ENCODE results near the gene CXCL12. TPM values are rescaled to one million over a fixed set of nuclear protein-coding genes. Genes with fewer than 3 reads are reported as not detected.

Gene CXCL12
- total and polyA plus RNA-seq, 4 donors, result 23.7 to 91.4 (median 51.8) TPM

DNA sequence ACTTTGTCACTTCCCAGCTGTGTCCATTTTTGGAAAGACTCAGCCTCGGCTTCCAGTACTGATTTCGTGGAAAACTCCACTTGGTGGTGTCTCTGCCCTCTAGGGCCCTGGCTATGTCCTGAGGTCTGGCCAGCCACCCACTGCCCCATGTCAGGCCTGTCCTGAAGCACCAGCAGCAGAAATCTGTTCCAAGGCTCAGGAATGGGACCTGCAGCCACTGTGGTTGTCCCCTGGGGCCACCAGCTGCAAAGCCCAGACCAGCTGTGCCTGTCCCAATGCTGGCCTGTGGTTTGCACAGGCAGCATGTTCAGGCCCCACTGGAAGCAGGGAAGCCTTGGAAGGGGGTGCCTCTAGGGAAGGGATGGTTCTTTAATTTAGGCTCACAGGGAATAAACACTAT lies 21.2 kb downstream of the CXCL12 start:
- no peak overlapping the region for H3K4me3 ChIP-seq
- DNase-seq, result no peak
- no peak overlapping the region for H3K9ac ChIP-seq (ENCODE audit: insufficient read depth in 1 of 2, low read length in 2 of 2)
- H3K27me3 ChIP-seq (ENCODE audit: control insufficient read depth in 3 of 3, insufficient read depth in 3 of 3, low read length in 2 of 3), result no peaks in the 10 kb centered on the region
- H3K4me1 ChIP-seq (ENCODE audit: control insufficient read depth in 5 of 5, insufficient read depth in 5 of 5, low read length in 5 of 5), result peaks cover 0 to 15% (median 0%) of the 10 kb centered on the region in 5 donors
- H3K36me3 ChIP-seq (ENCODE audit: control insufficient read depth in 4 of 4, insufficient read depth in 4 of 4, low read length in 4 of 4), result peaks cover 0 to 4% (median 0%) of the 10 kb centered on the region in 4 donors
- 91 to 97% methylated on average over 2 of the region's 2 CpGs for WGBS, 2 donors
- no peak overlapping the region for H3K27ac ChIP-seq (ENCODE audit: low read depth in 1 of 2, low read length in 1 of 2)
- no peak for ATAC-seq (ENCODE audit: insufficient read depth, low FRiP score)
- TF ChIP-seq, protein P1, sequence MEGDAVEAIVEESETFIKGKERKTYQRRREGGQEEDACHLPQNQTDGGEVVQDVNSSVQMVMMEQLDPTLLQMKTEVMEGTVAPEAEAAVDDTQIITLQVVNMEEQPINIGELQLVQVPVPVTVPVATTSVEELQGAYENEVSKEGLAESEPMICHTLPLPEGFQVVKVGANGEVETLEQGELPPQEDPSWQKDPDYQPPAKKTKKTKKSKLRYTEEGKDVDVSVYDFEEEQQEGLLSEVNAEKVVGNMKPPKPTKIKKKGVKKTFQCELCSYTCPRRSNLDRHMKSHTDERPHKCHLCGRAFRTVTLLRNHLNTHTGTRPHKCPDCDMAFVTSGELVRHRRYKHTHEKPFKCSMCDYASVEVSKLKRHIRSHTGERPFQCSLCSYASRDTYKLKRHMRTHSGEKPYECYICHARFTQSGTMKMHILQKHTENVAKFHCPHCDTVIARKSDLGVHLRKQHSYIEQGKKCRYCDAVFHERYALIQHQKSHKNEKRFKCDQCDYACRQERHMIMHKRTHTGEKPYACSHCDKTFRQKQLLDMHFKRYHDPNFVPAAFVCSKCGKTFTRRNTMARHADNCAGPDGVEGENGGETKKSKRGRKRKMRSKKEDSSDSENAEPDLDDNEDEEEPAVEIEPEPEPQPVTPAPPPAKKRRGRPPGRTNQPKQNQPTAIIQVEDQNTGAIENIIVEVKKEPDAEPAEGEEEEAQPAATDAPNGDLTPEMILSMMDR (IDR thresholded peaks at IDR 0.05; ENCODE audit: control extremely low read depth, extremely low read depth), result no peak
- no peaks in the 10 kb centered on the region for H3K9me3 ChIP-seq (ENCODE audit: control insufficient read depth in 4 of 4, insufficient read depth in 3 of 4, low read length in 3 of 4)

GRCh38 chr10:44362866-44363711 lies 21.8 kb downstream of the CXCL12 start:
- peaks cover 0 to 16% (median 2%) of the 10 kb centered on the region in 5 donors for H3K4me1 ChIP-seq (ENCODE audit: control insufficient read depth in 5 of 5, insufficient read depth in 5 of 5, low read length in 5 of 5)
- no peak overlapping the region for H3K27ac ChIP-seq (ENCODE audit: low read depth in 1 of 2, low read length in 1 of 2)
- H3K9ac ChIP-seq (ENCODE audit: insufficient read depth in 1 of 2, low read length in 2 of 2), result no peak overlapping the region
- TF ChIP-seq, protein P1 (IDR thresholded peaks at IDR 0.05; ENCODE audit: control extremely low read depth, extremely low read depth), result no peak
- no peaks in the 10 kb centered on the region for H3K27me3 ChIP-seq (ENCODE audit: control insufficient read depth in 3 of 3, insufficient read depth in 3 of 3, low read length in 2 of 3)
- no peak overlapping the region for H3K4me3 ChIP-seq
- WGBS, 2 donors, result 81 to 84% methylated on average over 13 of the region's 13 CpGs
- DNase-seq, result no peak
- ATAC-seq (ENCODE audit: insufficient read depth, low FRiP score), result no peak
- peaks cover 0 to 4% (median 0%) of the 10 kb centered on the region in 4 donors for H3K36me3 ChIP-seq (ENCODE audit: control insufficient read depth in 4 of 4, insufficient read depth in 4 of 4, low read length in 4 of 4)
- H3K9me3 ChIP-seq (ENCODE audit: control insufficient read depth in 4 of 4, insufficient read depth in 3 of 4, low read length in 3 of 4), result no peaks in the 10 kb centered on the region

DNA sequence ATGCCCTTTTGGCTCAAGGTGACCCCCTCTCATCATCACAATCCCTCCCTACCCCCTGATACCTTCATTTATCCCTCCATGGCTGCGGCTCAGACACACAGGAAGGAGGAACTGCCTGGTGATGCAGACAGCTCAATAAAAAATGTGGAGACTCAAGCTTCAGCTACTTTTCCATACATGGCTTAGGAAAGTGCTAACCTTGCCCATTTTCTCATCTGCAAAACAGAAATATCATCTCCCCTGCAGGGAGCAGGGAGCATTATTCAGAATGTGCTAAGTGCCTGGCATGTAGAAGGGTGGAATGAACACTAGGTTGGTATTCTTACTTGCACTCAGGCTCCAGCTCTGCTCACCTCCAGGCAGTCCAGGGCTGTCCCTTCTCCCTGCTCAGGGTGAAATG lies 23.8 kb downstream of the CXCL12 start:
- WGBS, 2 donors, result 33 to 65% methylated on average over 1 of the region's 1 CpG
- peaks cover 0 to 31% (median 11%) of the 10 kb centered on the region in 5 donors for H3K4me1 ChIP-seq (ENCODE audit: control insufficient read depth in 5 of 5, insufficient read depth in 5 of 5, low read length in 5 of 5)
- no peaks in the 10 kb centered on the region for H3K27me3 ChIP-seq (ENCODE audit: control insufficient read depth in 3 of 3, insufficient read depth in 3 of 3, low read length in 2 of 3)
- H3K9me3 ChIP-seq (ENCODE audit: control insufficient read depth in 4 of 4, insufficient read depth in 3 of 4, low read length in 3 of 4), result no peaks in the 10 kb centered on the region
- no peak overlapping the region for H3K9ac ChIP-seq (ENCODE audit: insufficient read depth in 1 of 2, low read length in 2 of 2)
- no peak overlapping the region for H3K4me3 ChIP-seq
- TF ChIP-seq, protein P1 (IDR thresholded peaks at IDR 0.05; ENCODE audit: control extremely low read depth, extremely low read depth), result no peak
- DNase-seq, result no peak
- no peaks in the 10 kb centered on the region for H3K36me3 ChIP-seq (ENCODE audit: control insufficient read depth in 4 of 4, insufficient read depth in 4 of 4, low read length in 4 of 4)
- no peak for ATAC-seq (ENCODE audit: insufficient read depth, low FRiP score)
- H3K27ac ChIP-seq (ENCODE audit: low read depth in 1 of 2, low read length in 1 of 2), result no peak overlapping the region

All from lung (tissue), 12 donors.